Measurements from ENCODE around the gene CLEC18A.
A peak's percentile ranks its signal among the peaks of the same experiment; 100 is the strongest.

Gene CLEC18A

DNA sequence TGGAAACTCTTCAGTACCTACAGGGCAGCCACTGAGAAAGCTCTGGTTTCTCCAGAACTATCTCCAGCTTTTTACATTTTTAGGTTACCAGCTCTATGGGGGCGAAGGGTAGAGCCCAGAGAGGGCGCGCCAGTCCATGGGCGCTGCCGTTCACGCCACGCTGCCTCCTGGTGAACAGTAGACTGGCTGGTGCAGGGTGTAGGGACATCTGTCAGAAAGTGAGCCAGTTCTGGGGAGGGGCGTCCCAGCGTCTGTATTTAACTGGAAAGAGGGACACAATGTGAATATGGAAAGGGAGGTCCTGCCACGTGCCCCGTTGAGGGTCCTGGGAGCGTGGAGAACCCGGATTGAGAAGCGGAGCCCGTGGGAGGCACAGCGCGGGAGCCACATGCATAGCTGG, 16.4 kb upstream of the CLEC18A start:
- ATAC-seq (replicated peaks) (no peak), DNase-seq (no peak)
- peaks cover 58% of the 10 kb centered on the region for H3K36me3 Mint-ChIP-seq (ENCODE audit: insufficient read depth)
- H3K27ac Mint-ChIP-seq = no peak overlapping the region
- H3K9me3 Mint-ChIP-seq = no peaks in the 10 kb centered on the region
- no peak overlapping the region for H3K4me3 Mint-ChIP-seq
- H3K27me3 Mint-ChIP-seq = no peaks in the 10 kb centered on the region
- no peaks in the 10 kb centered on the region for H3K4me1 Mint-ChIP-seq (ENCODE audit: low read depth in 2 of 2)

DNA sequence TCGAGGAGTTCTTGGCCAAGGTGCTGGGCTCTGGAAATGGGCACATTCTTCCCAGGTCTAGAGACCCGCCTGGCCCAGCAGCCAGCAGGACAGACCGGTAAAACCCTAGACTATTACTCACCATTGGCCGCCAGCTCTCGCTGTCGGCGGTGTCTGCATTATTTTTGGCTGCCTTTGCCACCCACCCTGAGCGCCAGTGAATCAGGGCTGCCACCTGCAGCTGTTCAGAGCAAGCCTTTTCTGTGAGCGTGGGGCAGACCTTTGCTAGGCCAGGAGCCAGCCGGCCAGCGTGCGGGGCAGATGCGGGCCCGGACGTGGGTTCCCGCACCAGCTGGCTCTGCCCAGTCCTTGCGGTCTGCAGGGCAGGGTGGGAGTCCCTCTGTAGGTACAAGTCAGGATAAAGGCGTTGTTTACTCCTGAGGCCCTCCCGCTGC, 15.8 kb upstream of the CLEC18A start:
- no peak overlapping the region for H3K27ac Mint-ChIP-seq

GRCh38 chr16:69935740-69936139, 15.4 kb upstream of the CLEC18A start:
- no peak for ATAC-seq (replicated peaks)
- Mint-ChIP-seq H3K4me3 (no peak overlapping the region), H3K27me3 (no peaks in the 10 kb centered on the region), H3K27ac (peak overlapping the region in 1 of 2 donors; percentile 49), H3K9me3 (no peaks in the 10 kb centered on the region), H3K4me1 (ENCODE audit: low read depth in 2 of 2) (no peaks in the 10 kb centered on the region), H3K36me3 (ENCODE audit: insufficient read depth) (peaks cover 61% of the 10 kb centered on the region)
- no peak for DNase-seq

More for the DNA sequence above, 15.8 kb upstream of the CLEC18A start:
- no peaks in the 10 kb centered on the region for H3K27me3 Mint-ChIP-seq
- H3K36me3 Mint-ChIP-seq (ENCODE audit: insufficient read depth) = peaks cover 61% of the 10 kb centered on the region
- no peaks in the 10 kb centered on the region for H3K4me1 Mint-ChIP-seq (ENCODE audit: low read depth in 2 of 2)
- DNase-seq (no peak), ATAC-seq (replicated peaks) (no peak)
- no peak overlapping the region for H3K4me3 Mint-ChIP-seq
- no peaks in the 10 kb centered on the region for H3K9me3 Mint-ChIP-seq

GRCh38 chr16:69936252-69936651, 14.9 kb upstream of the CLEC18A start:
- peaks cover 58% of the 10 kb centered on the region for H3K36me3 Mint-ChIP-seq (ENCODE audit: insufficient read depth)

GRCh38 chr16:69936751-69937211, 14.4 kb upstream of the CLEC18A start:
- no peaks in the 10 kb centered on the region for H3K27me3 Mint-ChIP-seq
- H3K4me1 Mint-ChIP-seq (ENCODE audit: low read depth in 2 of 2) = no peaks in the 10 kb centered on the region
- H3K4me3 Mint-ChIP-seq = no peak overlapping the region
- H3K36me3 Mint-ChIP-seq (ENCODE audit: insufficient read depth) = peaks cover 56% of the 10 kb centered on the region
- no peak overlapping the region for H3K27ac Mint-ChIP-seq
- ATAC-seq (replicated peaks) = no peak
- H3K9me3 Mint-ChIP-seq = no peaks in the 10 kb centered on the region
- no peak for DNase-seq

More at GRCh38 chr16:69936252-69936651, 14.9 kb upstream of the CLEC18A start:
- no peaks in the 10 kb centered on the region for H3K27me3 Mint-ChIP-seq
- peak overlapping the region in 1 of 2 donors; percentile 49 for H3K27ac Mint-ChIP-seq
- H3K4me1 Mint-ChIP-seq (ENCODE audit: low read depth in 2 of 2) = no peaks in the 10 kb centered on the region
- no peak overlapping the region for H3K4me3 Mint-ChIP-seq
- H3K9me3 Mint-ChIP-seq = no peaks in the 10 kb centered on the region
- no peak for ATAC-seq (replicated peaks)
- no peak for DNase-seq

DNA sequence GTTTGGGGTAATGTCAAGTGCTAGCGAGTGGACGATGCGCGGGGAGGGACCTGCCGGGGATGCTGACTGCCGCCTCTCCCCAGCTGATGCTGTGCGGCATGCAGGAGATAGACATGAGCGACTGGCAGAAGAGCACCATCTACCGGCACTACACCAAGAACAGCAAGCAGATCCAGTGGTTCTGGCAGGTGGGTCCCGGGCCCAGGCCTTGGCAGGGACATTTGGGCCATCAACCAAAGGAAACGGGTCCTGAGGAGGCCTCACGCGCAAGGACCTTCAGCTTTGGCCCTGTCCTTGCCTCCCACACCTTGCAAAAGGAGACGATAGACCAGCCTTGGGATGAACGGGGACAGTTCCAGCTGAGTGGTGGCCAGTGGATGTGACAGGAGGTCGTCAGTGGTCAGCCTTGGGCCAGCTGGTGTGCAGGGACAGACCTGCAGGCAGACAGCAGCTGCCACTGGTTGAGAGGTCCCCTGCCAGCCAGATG, 13.6 kb upstream of the CLEC18A start:
- Mint-ChIP-seq H3K4me3 (no peak overlapping the region), H3K9me3 (no peaks in the 10 kb centered on the region), H3K36me3 (ENCODE audit: insufficient read depth) (peaks cover 50% of the 10 kb centered on the region), H3K27me3 (no peaks in the 10 kb centered on the region), H3K4me1 (ENCODE audit: low read depth in 2 of 2) (no peaks in the 10 kb centered on the region), H3K27ac (no peak overlapping the region)
- DNase-seq (no peak), ATAC-seq (replicated peaks) (no peak)

DNA sequence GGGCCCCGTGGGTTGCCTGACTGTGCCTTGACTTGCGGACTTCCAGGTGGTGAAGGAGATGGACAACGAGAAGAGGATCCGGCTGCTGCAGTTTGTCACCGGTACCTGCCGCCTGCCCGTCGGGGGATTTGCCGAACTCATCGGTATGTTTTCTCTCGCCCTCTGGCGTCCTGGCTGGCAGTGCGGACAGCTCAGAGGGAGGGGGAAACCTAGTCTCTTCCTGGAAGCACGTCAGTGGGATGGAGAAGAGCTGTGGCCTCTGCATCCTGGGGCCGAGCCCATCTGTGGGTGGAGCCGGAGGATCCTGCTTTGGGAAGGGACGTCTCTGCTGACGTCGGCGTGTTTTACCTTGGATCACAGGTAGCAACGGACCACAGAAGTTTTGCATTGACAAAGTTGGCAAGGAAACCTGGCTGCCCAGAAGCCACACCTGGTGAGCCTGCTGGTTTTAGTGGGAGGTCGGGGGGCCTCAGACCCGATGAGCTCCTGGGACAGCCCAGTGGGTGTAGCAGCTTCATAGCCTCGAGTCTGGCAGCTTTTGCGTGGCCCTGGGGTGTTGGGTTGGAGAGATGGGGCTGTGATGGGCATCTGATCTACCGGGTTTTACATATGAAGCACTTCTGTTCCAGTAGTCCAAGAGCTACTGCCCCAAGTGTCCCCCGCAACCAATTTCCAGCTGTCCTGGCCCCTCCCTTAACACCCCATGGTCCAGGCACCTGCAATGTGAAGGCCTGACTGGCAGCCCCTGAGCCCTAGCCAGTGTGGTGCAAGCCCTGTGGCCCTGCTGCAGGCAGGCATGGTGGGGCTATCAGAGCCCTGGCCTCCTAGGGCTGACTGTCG, 11.9 kb upstream of the CLEC18A start:
- Mint-ChIP-seq H3K36me3 (ENCODE audit: insufficient read depth) (peaks cover 39% of the 10 kb centered on the region), H3K27ac (no peak overlapping the region), H3K4me3 (no peak overlapping the region), H3K27me3 (no peaks in the 10 kb centered on the region), H3K9me3 (no peaks in the 10 kb centered on the region), H3K4me1 (ENCODE audit: low read depth in 2 of 2) (no peaks in the 10 kb centered on the region)
- no peak for ATAC-seq (replicated peaks)
- DNase-seq = no peak

GRCh38 chr16:69939821-69940585, 11.1 kb upstream of the CLEC18A start:
- Mint-ChIP-seq H3K9me3 (no peaks in the 10 kb centered on the region), H3K27me3 (no peaks in the 10 kb centered on the region), H3K36me3 (ENCODE audit: insufficient read depth) (peaks cover 36% of the 10 kb centered on the region), H3K27ac (no peak overlapping the region), H3K4me3 (no peak overlapping the region), H3K4me1 (ENCODE audit: low read depth in 2 of 2) (no peaks in the 10 kb centered on the region)
- ATAC-seq (replicated peaks) (no peak), DNase-seq (no peak)

DNA sequence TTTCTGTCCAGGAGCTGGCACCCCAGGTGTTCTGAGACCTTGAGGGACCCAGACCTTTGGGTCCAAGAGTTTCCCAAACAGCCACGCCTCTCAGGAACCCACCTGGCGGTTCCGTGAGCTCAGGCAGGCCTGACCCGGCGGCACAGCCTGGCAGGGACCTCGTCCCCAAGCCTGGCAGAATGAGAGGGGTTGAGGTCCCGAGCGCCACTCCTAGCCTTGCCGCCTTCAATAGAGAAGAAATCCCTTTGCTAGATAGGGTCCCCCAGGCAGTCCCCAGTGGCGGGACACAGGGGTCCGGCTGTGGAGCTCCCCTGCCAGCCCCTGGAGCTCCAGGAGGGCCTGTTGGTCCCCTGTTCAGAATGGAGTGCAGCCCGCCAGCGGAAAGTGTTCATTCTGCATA, 10.5 kb upstream of the CLEC18A start:
- Mint-ChIP-seq H3K27me3 (no peaks in the 10 kb centered on the region), H3K9me3 (no peaks in the 10 kb centered on the region)

GRCh38 chr16:69941251-69942098, 9.7 kb upstream of the CLEC18A start:
- no peaks in the 10 kb centered on the region for H3K4me1 Mint-ChIP-seq (ENCODE audit: low read depth in 2 of 2)
- DNase-seq (no peak), ATAC-seq (replicated peaks) (no peak)
- H3K27ac Mint-ChIP-seq = no peak overlapping the region
- H3K27me3 Mint-ChIP-seq = no peaks in the 10 kb centered on the region
- H3K9me3 Mint-ChIP-seq = no peaks in the 10 kb centered on the region
- no peak overlapping the region for H3K4me3 Mint-ChIP-seq
- H3K36me3 Mint-ChIP-seq (ENCODE audit: insufficient read depth) = peaks cover 27% of the 10 kb centered on the region

More for the DNA sequence above, 10.5 kb upstream of the CLEC18A start:
- ATAC-seq (replicated peaks) (no peak), DNase-seq (no peak)
- H3K4me1 Mint-ChIP-seq (ENCODE audit: low read depth in 2 of 2) = no peaks in the 10 kb centered on the region
- H3K4me3 Mint-ChIP-seq = no peak overlapping the region
- H3K36me3 Mint-ChIP-seq (ENCODE audit: insufficient read depth) = peaks cover 33% of the 10 kb centered on the region
- H3K27ac Mint-ChIP-seq = no peak overlapping the region

DNA sequence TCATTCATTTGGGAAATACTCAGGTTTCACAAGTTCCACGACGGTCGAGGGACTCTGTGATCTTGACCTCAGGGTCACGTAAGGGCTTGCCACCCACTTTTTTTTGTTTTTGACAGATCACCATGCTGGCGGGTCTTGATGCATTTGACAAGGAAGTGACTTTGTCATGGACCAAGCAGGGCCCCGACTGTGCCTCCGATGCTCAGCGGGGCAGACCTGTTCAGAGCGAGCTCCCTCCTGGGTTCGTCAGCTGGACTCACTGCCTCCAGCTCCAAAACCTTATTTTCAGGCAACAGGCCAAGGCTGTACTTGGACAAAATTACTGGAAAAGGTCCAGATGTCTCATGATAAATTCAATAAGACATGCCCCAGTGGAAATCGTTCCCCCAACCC, 9.0 kb upstream of the CLEC18A start:
- Mint-ChIP-seq H3K4me1 (ENCODE audit: low read depth in 2 of 2) (no peaks in the 10 kb centered on the region), H3K27me3 (no peaks in the 10 kb centered on the region), H3K9me3 (no peaks in the 10 kb centered on the region), H3K4me3 (no peak overlapping the region), H3K36me3 (ENCODE audit: insufficient read depth) (peaks cover 22% of the 10 kb centered on the region), H3K27ac (no peak overlapping the region)
- DNase-seq (no peak), ATAC-seq (replicated peaks) (no peak)

DNA sequence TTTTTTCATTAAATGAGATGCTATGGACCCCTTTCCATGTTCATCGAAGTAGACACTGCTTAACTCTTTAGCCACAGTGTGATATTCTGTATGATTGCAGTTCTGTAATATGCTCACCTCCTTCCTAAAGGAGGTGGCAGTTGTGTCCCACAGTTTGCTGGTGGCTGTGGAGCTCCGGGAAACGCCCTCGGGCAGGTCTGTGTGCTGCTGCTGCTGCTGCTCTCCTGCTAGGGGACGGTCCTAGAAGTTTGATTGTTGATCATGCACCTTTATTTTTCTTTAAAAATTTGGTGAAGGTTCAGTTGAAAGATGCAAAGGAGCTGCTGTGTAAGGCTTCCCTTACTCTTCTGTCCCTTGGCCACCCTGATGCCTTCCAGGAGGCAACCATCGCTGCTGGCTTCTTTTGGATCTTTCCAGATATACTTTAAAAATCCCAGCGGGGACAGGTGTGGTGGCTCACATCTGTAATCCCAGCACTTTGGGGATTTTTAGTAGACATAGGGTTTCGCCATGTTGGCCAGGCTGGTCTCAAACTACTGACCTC, 8.4 kb upstream of the CLEC18A start:
- no peak for DNase-seq
- Mint-ChIP-seq H3K4me1 (ENCODE audit: low read depth in 2 of 2) (no peaks in the 10 kb centered on the region), H3K27ac (no peak overlapping the region), H3K27me3 (no peaks in the 10 kb centered on the region), H3K4me3 (no peak overlapping the region), H3K36me3 (ENCODE audit: insufficient read depth) (peaks cover 17% of the 10 kb centered on the region), H3K9me3 (no peaks in the 10 kb centered on the region)
- no peak for ATAC-seq (replicated peaks)

Data from effector memory CD8-positive, alpha-beta T cell (primary cell).